ENCODE results near the gene ZNF583. TPM values are rescaled to one million over a fixed set of nuclear protein-coding genes. Genes with fewer than 3 reads are reported as not detected.

ZNF583 gene
- total and polyA plus RNA-seq, 2 of the 13 experiments (the other 11 are each of a cell fraction or from before 2014, with no cell fraction given): 0.65 to 5.3 TPM

DNA sequence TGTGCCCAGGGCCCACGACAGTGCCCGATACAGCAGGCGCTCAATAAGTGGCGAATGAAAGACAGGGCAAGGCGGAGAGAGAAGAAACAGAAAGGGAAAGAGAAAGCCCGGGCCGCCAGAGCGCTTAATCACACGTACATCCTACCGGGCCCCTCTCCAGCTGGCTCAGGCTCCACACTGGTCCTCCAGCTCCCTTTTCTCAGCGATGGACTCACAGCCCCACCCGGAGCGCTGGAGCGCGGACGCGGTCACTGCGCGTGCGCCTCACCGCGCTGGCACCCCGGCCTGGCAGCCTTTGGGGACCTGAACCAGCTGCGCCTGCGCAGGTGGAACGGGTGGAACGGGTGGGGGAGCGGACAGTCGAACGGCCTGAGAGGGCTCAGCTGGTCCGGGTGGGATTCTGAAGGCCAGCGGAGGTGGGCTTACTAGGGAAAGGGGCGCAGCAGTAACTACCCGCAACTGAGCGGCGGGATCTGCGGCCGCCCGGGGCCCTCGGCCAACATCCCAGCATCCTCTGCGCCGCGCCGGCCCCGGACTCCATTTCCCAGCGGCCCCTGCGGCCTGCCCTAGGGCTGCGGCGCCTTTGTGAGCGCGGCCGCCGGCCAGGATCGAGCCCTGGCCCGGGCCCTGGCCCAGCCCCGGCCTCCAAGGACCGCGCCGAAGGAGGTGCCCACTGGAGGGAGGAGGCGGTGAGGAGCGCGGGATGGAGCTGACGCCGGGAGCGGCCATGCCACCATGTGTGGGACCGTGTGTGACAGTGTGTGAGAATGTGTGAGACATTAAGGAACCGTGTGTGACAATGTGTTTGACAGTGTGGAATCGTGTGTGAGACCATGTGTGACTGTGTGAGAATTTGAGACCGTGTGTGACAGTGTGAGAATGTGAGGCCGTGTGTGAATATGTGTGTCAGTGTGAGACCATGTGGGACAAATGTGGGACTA lies at the start of gene ZNF583 (continued):
- TF ChIP-seq, protein P1, sequence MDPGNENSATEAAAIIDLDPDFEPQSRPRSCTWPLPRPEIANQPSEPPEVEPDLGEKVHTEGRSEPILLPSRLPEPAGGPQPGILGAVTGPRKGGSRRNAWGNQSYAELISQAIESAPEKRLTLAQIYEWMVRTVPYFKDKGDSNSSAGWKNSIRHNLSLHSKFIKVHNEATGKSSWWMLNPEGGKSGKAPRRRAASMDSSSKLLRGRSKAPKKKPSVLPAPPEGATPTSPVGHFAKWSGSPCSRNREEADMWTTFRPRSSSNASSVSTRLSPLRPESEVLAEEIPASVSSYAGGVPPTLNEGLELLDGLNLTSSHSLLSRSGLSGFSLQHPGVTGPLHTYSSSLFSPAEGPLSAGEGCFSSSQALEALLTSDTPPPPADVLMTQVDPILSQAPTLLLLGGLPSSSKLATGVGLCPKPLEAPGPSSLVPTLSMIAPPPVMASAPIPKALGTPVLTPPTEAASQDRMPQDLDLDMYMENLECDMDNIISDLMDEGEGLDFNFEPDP (CRISPR knock-in tag; conservative IDR thresholded peaks at IDR 0.05): no peak
- TF ChIP-seq, protein P2, sequence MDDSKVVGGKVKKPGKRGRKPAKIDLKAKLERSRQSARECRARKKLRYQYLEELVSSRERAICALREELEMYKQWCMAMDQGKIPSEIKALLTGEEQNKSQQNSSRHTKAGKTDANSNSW (CRISPR knock-in tag; IDR thresholded peaks at IDR 0.05; ENCODE audit: borderline replicate concordance): no peak
- peak; percentile 99 for TF ChIP-seq IRF2 (CRISPR knock-in tag; IDR thresholded peaks at IDR 0.05)
- no peak for TF ChIP-seq NFE2L1 (CRISPR knock-in tag; IDR thresholded peaks at IDR 0.05; ENCODE audit: borderline replicate concordance)
- TF ChIP-seq MAFF (IDR thresholded peaks at IDR 0.05; ENCODE audit: low read depth, low read length): no peak
- no peak for TF ChIP-seq TEAD3 (CRISPR knock-in tag; optimal IDR thresholded peaks at IDR 0.05; ENCODE audit: borderline replicate concordance)
- no peak for TF ChIP-seq ZNF333 (CRISPR knock-in tag; IDR thresholded peaks at IDR 0.05; ENCODE audit: borderline replicate concordance)
- TF ChIP-seq TBX2 (CRISPR knock-in tag; IDR thresholded peaks at IDR 0.05; ENCODE audit: borderline replicate concordance): peak; percentile 43; the same call in 1 of the 2 replicates
- TF ChIP-seq, protein P3, sequence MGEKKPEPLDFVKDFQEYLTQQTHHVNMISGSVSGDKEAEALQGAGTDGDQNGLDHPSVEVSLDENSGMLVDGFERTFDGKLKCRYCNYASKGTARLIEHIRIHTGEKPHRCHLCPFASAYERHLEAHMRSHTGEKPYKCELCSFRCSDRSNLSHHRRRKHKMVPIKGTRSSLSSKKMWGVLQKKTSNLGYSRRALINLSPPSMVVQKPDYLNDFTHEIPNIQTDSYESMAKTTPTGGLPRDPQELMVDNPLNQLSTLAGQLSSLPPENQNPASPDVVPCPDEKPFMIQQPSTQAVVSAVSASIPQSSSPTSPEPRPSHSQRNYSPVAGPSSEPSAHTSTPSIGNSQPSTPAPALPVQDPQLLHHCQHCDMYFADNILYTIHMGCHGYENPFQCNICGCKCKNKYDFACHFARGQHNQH (CRISPR knock-in tag; IDR thresholded peaks at IDR 0.05): peak; percentile 20; the same call in 1 of the 2 replicates
- no peak for TF ChIP-seq ZNF124 (CRISPR knock-in tag; IDR thresholded peaks at IDR 0.05)
- TF ChIP-seq, protein P4, sequence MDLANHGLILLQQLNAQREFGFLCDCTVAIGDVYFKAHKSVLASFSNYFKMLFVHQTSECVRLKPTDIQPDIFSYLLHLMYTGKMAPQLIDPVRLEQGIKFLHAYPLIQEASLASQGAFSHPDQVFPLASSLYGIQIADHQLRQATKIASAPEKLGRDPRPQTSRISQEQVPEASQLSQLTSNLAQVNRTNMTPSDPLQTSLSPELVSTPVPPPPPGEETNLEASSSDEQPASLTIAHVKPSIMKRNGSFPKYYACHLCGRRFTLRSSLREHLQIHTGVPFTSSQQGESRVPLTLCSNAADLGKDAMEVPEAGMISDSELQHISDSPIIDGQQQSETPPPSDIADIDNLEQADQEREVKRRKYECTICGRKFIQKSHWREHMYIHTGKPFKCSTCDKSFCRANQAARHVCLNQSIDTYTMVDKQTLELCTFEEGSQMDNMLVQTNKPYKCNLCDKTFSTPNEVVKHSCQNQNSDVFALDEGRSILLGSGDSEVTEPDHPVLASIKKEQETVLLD (CRISPR knock-in tag; IDR thresholded peaks at IDR 0.05; ENCODE audit: low read depth): 0 out of 2 replicates have a peak, but pooled peaks have one; percentile 27
- no peak for TF ChIP-seq KAT2B (IDR thresholded peaks at IDR 0.05; ENCODE audit: borderline replicate concordance, low read depth, low read length)
- TF ChIP-seq, protein P5, sequence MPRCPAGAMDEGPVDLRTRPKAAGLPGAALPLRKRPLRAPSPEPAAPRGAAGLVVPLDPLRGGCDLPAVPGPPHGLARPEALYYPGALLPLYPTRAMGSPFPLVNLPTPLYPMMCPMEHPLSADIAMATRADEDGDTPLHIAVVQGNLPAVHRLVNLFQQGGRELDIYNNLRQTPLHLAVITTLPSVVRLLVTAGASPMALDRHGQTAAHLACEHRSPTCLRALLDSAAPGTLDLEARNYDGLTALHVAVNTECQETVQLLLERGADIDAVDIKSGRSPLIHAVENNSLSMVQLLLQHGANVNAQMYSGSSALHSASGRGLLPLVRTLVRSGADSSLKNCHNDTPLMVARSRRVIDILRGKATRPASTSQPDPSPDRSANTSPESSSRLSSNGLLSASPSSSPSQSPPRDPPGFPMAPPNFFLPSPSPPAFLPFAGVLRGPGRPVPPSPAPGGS (CRISPR knock-in tag; IDR thresholded peaks at IDR 0.05): no peak
- TF ChIP-seq IKZF1 (IDR thresholded peaks at IDR 0.05): no peak
- TF ChIP-seq ZNF251 (CRISPR knock-in tag; IDR thresholded peaks at IDR 0.05): no peak
- TF ChIP-seq HMG20A (CRISPR knock-in tag; IDR thresholded peaks at IDR 0.05; ENCODE audit: borderline replicate concordance): no peak
- TF ChIP-seq, protein P6, sequence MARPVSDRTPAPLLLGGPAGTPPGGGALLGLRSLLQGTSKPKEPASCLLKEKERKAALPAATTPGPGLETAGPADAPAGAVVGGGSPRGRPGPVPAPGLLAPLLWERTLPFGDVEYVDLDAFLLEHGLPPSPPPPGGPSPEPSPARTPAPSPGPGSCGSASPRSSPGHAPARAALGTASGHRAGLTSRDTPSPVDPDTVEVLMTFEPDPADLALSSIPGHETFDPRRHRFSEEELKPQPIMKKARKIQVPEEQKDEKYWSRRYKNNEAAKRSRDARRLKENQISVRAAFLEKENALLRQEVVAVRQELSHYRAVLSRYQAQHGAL (CRISPR knock-in tag; IDR thresholded peaks at IDR 0.05; ENCODE audit: not compliant biosample characterization): no peak
- 0 out of 2 replicates have a peak, but pooled peaks have one; percentile 52 for TF ChIP-seq KLF12 (CRISPR knock-in tag; IDR thresholded peaks at IDR 0.05; ENCODE audit: borderline replicate concordance)
- TF ChIP-seq ZBTB7B (CRISPR knock-in tag; IDR thresholded peaks at IDR 0.05): no peak
- no peak for TF ChIP-seq ZFP36 (IDR thresholded peaks at IDR 0.05; ENCODE audit: borderline replicate concordance, low read depth, low read length, partially characterized antibody)
- no peak for TF ChIP-seq ZNF530 (CRISPR knock-in tag; IDR thresholded peaks at IDR 0.05; ENCODE audit: low read depth)
- TF ChIP-seq ZNF562 (CRISPR knock-in tag; IDR thresholded peaks at IDR 0.05; ENCODE audit: borderline replicate concordance): no peak
- TF ChIP-seq SIX4 (CRISPR knock-in tag; IDR thresholded peaks at IDR 0.05): no peak
- TF ChIP-seq NR2F2 (IDR thresholded peaks at IDR 0.05; ENCODE audit: borderline replicate concordance, low read depth): no peak

Data from HepG2 (cell line).